ENCODE measurements around the gene SPI1.

- no peak for TF ChIP-seq POLR2A (IDR thresholded peaks at IDR 0.05)
- TF ChIP-seq CTCF (IDR thresholded peaks at IDR 0.05): no peak
Observed at GRCh38 chr11:47376107-47376524, 2.2 kb downstream of the SPI1 start.

All from esophagus squamous epithelium (tissue), 4 donors.